HG02588 (cell line): ENCODE results near the gene VGF.

Experiments used
- ATAC-seq: cut with Tn5 transposase; IDR thresholded peaks from one replicate; pipeline ENCODE4 v1.9.1; 2021; ENCODE audit warnings: mild to moderate bottlenecking, moderate library complexity; ENCODE audit not compliant: unreplicated experiment

VGF gene

DNA sequence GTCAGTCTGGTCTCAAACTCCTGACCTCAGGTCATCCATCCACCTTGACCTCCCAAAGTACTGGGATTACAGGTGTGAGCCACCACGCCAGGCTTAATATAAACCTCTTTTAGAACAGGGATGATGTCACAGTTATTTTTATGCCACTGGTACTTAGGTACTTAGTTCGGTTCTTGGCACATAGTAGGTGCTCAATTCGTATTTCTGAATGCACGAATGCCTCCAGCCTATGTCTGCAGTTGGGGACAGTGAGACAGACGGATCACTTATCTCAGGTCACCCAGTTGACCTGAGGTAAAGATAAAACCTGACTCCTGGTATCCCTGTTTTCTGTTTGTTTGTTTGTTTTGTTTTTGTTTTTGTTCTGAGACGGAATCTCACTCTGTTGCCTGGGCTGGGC is 20.8 kb upstream of the VGF start:
- no peak for ATAC-seq

DNA sequence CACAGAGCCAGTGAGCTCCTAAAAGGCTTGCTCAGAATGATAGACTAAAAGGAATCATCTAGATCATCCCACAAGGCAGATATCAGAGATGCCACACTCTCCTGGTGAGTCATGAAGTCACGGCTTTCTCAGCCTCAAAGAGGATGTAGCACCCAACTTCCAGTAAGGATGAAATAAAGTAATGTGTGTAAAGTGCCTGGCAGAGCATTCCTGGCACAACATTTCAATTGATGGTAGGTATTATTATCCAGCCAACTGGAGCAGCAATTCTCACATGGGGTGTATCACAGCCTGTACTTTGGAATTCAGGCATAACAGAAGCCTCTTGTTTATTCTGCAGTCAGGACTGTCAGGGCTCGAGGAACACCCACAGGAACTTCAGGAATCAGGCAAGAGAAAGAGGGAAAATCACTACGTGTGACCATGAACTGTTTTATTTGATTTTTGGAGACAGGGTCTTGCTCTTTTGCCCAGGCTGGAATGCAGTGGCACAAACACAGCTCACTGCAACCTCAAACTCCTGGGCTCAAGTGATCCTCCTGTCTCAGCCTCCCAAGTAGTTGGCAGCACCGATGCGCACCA is 20.0 kb upstream of the VGF start:
- no peak for ATAC-seq

DNA sequence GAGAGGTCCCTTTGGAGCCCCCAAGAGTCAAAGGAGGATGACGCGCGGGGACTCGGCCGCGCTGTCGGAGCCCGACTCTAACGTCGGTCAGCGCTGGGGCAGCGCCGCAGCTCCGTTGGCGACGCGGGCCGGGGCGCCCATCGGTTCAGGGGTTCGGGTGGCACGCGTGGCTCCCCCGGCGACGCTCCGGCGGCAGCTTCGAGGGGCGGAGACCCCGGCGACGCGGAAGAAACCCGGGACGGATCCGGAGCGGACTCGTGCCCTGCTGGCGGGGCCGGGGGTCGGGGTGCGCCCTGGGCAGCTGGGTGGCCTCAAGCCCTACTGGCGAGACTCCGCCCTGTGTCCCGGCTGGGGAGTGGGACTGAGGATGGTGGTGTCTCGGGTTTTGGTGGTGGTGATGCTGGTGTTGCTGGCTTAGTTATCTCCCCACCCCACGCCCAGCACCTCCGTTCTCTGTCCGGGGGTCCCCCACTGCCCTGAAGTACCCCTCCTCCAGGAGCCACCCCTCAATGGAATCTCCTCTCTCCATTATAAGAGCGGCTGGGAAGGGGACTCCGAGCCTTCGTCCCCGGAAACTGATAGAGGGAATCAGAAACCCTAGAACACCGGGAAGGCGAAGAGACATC is 14.9 kb upstream of the VGF start, which contains the start of gene NAT16:
TSS of gene NAT16 (minus strand) at position 164 of the 626 bp plus-strand sequence. CDS start 5,486 bp downstream, outside the sequence.
- no peak for ATAC-seq

DNA sequence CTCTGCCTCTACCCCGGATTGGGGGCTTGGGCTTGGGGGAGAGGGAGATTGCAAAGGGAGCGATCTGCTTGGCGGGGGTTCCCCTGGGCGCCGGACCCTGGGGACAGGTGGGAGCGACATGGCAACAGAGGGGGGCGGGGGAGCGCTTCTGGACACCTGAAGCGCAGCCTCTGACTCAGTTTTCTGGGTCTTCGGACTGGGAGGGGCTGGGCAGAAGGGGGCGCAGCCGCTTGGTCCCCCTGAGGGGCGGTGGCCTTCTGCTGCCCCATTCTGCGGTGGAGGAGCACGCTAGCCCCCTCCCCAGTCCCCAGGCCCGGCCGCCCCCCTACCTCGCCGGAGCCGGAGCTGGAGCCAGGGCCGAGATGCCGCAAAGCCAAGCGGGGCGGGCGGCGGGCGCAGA is 14.3 kb upstream of the VGF start:
- no peak for ATAC-seq

DNA sequence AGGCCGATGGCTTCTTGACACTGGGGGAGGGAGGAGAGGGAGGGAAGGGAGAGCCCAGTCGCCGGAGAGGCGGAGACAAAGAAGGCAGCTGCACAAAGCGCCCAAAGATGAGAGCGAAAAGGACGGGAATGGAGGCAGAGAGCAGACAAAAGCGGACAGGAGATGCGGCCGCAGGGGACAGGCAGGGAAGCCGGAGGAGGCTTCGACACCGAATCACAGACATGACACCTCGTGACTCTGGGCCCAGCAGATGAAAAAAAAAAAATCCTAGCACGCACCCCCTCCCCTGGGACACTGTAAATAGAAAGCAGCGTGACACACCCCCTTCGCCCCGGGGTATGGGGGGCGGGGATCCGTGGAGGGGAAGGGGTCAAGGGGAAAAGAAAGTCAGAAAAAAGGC is 13.7 kb upstream of the VGF start:
- ATAC-seq = no peak

DNA sequence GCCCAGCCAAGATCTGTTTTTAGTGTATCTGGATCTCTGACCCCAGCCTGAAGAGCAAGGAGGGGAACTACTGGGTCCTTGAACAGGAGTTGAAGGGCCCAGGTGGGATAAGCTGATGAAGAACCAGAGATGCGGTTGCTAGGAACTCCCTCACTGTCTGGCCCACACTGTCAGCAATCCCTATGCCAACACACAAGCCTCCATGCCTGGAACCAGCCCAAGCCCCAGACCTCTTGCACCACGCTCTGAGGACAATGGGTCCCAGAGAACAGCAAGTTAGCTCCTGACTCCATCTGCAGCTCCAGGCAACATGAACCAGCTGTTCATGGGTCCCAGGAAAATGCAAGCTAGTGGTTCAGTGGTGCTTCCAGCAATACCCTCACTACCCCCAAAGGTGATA is 12.3 kb upstream of the VGF start:
- no peak for ATAC-seq

DNA sequence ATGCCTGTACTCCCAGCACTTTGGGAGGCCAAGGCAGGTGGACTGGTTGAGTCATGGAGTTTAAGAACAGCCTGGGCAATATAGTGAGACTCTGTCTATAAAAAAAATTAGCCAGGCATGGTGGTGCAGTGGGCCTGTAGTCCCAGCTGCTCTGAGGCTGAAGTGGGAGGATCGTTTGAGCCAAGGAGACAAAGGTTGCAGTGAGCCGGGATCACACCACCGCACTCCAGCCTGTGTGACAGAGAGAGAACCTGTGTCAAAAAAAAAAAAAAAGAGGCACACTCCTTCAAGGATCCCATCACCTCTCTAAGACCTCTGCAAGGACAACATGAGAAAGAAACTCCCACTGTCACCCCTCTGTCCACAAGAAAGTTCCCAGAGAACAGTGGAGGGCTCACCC is 10.3 kb upstream of the VGF start:
- ATAC-seq = no peak

DNA sequence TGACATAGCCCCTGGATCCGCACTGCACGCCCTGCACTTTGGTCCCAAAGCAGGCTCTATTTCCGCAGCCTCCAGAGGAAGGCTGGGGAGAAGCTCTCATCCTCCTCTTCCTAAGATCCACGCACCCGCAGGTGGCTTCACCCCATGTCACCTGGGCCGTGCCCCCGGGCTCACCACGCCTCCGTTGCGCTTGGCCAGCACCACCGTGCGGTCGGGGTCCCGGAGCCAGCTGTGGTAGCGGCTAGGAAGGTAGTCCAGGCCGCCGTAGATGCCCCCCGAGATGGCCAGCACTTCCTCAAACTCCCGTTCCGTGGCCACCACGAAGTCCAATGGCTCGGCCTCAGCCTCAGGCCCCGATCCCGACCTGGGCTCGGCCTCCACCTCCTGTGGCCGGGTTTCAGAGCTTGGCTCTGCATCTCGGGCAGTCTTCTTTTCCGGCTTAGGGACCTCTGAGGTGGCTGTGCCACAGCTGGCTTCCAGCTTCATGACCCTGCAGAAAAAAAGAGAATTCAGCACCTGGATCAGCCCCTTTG is 9.0 kb upstream of the VGF start:
- ATAC-seq = no peak

DNA sequence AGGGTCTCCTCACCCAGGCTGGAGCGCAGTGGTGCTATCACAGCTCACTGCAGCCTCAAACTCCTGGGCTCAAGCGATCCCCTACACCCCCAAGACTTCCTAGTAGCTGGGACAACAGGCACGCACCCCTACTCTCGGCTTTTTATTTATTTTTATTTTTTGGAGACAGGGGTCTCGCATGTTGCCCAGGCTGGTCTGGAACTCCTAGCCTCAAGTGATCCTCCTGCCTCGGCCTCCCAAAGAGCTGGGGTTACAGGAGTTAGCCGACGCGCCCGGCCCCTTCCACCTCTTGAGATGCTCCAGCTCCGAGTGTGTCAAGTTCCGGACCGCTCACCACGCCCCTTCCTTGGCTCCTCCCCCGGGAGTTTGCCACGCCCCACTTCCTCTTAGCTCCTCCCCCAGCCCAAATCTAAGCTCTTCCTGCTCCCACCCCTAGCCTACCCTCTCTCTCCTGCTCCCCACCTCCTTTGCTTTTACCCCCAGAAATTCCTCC is 8.4 kb upstream of the VGF start:
- ATAC-seq = no peak

DNA sequence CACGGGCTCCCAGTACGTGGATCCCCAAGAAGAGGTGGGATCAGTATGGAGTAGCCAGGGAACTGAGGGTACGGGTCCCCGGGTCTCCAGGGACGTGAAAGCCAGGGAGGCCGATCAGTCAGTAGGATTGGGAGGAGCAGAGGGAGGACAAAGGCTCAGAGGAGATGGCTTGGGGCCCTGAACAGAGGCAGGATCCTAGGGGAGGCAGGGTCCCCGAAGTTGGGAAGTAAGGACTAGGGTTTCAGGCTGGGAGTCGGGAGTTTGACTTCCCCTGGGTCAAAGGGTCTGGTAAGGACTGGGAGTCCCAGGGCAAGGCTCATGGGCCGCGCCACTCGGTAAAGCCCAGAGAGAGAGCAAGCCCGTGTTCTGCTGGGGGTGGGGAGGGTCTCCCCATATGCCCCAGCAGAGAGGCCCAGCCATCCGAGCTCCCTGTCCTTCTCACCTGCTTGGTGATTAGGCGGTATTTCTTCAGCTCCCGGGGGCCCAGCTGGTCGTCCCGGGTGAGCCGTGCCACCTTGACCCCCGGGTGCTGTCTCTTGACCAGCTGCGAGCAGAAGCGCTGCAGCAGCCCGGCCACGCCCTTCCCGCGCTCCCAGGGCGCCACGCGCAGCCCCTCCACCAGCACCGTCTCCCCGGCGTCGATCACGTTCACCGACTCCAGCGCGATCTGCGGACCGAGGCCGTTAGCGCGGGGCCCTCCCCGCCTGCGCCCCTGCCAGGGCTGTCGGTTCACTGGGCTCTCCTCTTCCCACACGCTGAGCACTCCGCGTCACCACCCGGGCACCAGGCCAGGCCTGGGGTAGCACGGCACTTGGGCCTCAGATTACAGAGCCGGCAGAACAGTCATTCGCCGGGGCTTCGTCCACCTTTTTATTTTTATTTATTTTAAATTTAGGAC is 7.7 kb upstream of the VGF start:
- no peak for ATAC-seq

DNA sequence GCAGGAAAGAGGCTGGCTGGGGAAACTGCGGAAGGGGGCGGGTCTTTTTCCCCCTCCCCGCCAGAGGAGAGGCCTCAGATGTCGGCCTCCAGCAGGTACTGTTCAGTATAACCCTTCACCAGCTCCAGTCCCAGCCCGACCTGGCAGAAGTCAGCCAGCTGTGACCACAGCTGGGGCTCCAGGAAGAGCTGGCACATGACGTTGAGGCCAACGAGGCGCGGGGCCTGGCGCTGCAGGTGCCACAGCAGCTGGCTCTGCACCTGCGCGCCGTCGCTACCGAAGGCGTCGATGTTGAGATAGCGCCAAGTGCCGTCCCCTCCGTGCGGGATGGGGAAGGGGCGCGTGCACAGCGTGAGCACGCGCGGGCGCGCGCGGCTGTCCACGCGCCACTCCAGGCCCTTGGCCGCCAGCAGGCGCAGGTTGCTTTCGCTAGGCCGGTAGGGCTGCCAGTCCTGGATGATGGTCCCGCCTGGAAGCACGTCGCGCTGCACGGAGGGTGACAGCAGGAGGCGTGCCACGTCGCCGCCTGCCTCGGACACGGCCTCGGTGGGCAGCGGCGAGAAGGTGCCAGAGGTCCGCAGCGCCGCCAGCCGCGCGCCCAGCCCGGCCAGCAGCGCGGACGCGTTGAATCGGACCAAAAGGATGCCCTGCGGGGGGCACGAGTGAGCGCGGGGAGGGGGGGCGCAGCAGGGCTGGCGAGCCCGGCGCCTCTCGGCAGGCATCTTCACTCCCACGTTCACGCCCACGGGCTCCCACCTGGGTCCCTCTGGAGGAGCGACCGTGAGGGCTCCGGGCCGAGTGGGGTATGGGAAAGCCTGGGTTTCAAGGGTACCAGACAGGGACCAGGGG is 6.9 kb upstream of the VGF start:
- ATAC-seq = no peak

DNA sequence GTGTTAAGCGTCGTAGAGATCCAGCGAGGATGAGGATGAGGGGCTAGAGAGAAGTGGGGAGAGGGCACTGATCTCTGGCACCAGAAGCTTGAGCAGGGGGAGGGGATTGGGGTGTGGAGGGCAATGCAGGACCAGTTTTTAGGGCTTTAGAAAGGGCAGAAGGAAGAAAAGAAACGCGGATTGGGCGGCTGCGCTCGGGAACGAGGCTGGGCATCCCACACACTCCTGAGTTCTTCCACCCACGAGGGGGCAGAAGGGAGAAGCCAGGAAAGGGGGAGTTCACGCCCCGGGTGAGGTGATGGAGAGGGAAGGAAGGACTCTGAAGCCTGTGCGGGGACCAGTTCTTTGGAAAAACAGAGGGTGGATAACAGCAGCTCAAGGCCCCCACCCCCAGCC is 6.1 kb upstream of the VGF start:
- ATAC-seq = no peak

DNA sequence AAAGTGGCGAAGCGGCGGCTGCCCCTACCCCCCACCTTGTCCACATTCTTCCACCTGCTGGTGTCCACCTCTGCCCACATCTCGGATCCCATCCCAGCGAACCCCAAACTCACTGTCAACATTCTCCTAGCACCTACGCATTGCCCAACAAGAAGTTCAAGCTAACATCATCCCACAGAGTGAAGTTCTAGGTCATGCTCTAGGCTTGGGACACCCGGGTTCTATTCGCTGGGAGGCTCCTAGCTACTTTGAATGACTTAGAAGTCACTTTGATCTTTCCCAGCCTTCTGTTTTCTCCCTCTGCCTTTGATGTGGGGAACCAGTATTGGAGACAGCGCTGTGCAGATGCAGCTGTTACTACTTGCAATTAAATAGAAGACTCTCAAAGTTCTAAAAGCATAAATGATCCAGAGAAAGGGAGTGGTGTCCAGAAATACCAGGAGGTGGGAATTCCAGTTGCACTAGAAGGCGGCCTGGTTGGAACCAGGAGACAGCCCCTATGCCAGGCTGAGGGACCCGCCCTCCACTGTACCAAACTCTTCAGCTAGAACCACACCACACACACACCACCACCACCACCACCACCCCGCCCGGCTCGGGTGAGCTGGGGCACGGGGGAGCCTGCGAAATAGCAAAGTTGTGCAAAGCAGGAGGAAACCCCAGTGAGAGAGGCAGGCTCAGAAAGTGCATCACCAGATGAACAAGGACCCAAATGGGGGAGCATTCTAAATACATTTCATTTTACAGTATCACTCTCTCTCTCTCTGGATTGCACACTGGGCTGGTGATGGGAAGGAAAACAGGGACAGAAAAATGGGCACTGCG is 5.5 kb upstream of the VGF start:
- ATAC-seq = no peak

DNA sequence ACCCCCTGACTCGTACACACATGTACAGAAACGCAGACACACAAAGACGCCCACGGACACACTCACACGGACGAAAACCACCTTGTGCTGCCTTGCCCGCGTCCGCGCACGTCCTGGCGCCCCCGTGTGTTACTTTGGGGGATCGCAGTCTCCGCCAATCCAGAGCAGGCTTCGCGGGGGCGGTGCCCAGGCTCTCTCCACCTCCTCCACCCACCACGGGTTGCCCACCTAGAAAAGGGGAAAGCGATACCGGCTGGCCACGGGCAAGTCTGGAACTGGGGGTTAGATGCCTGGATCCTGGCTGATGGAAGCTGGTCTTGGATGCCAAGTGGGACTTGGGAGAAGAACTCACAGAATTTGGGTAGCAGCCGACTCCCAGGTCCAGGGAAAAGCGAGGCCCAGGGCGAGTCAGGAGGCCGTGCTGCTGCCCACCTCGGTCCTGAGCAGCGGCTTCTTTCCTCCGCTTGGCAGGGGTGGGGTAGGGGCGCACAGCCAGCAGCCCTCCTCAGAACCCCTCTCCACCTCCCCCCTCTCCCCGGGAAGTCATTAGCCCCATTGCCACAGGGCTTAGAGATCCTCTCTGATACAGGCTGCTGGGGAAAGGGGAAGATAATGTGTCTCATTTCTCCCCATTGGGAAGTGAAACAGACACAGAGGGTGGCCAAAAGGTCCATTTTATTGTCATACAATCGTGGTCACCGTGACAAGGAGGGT is 4.6 kb upstream of the VGF start:
- peak; percentile 35 for ATAC-seq

DNA sequence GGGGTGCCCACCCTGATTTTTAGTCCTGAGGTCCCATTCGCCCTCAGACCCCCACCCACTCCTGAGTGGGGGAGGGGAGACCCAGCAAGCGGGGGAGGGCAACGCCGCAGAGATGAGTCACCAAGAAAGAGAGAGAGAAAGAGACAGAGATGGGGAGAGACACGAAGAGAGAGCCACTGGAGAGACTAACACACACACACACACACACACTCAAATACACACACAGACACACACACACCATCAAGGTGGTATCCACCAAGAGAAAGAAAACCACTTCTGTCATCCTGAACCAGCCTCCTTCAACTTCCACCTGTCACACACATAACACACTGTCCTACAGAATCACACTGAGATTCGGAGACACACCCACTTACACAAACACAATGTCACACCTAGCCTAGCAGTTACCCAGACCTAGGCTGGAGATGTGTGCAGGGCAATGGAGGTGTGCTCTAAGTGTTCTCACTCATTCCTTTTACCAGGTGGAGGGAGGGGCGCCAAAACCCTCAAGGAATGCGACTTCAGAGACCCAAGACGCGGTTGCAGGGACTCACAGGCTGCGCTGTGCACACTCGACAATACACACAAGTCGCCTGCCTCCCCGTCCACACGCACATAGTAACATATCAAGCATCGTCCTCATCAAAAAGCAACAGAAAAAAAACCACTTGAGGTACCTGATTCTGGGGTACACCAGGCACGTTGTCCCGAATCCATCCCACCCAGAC is 3.9 kb upstream of the VGF start:
- ATAC-seq = no peak

DNA sequence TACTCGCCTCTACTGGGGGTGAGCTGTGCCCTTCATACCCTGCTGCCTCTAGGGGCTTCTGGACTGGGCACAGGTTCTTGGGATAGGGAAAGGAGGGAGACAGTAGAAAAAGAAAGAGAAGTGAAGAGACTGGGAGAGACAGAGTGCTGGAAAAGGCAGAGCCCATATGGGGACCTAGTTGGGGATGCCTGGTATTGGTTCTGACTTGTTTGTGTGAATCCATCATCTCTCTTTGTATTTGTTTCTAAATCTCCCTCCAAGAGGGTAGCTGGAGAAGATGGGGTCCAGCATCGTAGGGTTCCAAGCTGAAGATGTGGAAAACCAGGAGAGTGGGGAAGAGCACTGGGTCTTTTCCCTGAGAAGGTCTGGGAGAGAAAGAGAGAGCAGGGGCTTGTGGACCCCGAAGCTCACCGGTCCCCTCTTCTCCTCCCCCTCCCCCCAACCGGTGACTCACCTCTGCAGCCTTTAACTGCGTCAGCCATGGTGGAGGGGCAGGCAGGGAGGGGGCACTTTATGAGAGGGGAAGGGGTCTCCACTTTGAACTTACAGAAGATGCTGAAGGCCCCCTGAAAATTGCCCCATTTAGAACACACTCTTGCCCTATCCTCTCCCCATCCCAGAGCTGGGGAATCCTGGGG is 3.2 kb upstream of the VGF start:
- no peak for ATAC-seq

DNA sequence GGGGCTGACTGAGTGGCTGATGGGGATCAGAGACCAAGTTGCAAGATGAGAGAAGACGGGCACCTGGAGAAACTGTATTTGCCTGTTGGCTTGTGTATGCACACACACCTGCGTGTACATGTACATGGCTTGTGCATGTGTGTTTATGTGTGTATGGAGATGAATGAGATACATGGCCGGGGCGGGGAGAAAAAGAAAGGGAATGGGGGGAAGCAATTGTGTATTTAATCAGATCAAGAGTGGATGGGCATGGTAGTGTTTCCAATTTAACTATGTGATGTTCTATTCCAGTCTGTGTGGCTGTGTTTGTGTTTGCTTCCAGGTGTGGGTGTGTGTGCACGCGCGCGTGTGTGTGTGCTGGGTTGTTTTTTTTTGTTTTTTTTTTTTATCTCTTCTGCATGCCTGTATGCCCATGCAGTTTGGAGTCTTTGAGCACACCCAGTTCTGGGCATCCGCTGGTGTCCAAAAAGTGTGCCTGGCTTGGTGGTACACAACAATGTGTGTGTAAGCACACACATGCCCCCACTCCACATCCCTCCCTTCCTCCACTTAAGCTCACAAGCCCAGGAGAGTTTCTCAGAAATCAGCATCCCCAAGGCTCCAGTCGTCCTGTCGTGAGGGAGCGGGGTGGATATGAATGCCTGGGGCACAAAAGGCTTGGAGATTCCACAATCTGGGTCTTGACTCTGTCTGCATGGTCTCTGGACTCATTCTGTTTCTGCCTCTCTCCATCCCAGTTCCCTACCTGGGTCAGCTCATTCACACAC is 2.5 kb upstream of the VGF start:
- no peak for ATAC-seq
